GM21526 (cell line): Measurements from ENCODE around the gene MATN1.

ENCODE experiments used
- ATAC-seq: cut with Tn5 transposase; IDR thresholded peaks from one replicate; pipeline ENCODE4 v1.9.1; 2021; ENCODE audit warnings: moderate library complexity; ENCODE audit not compliant: unreplicated experiment, low FRiP score

The MATN1 gene

GRCh38 chr1:30745834-30746208 is 22.4 kb upstream of the MATN1 start:
- no peak for ATAC-seq

- ATAC-seq, result no peak
These were observed 21.9 kb upstream of the MATN1 start for GRCh38 chr1:30745156-30745833.

GRCh38 chr1:30744060-30744756 is 20.8 kb upstream of the MATN1 start:
- ATAC-seq, result no peak

- ATAC-seq, result no peak
These were observed 20.2 kb upstream of the MATN1 start for GRCh38 chr1:30743584-30744059.

GRCh38 chr1:30742963-30743559 is 19.7 kb upstream of the MATN1 start:
- ATAC-seq, result no peak

GRCh38 chr1:30742300-30742962 is 19.0 kb upstream of the MATN1 start:
- no peak for ATAC-seq

- ATAC-seq, result no peak
These were observed 18.0 kb upstream of the MATN1 start for GRCh38 chr1:30741239-30741894.

- no peak for ATAC-seq
These were observed 17.2 kb upstream of the MATN1 start for GRCh38 chr1:30740251-30741238.

GRCh38 chr1:30739601-30740000 is 16.2 kb upstream of the MATN1 start:
- no peak for ATAC-seq

GRCh38 chr1:30738715-30739559 is 15.6 kb upstream of the MATN1 start:
- ATAC-seq, result no peak

- ATAC-seq, result no peak
These were observed 14.8 kb upstream of the MATN1 start for GRCh38 chr1:30738040-30738714.

- ATAC-seq, result no peak
These were observed 14.1 kb upstream of the MATN1 start for GRCh38 chr1:30737357-30738039.

- no peak for ATAC-seq
These were observed 12.5 kb upstream of the MATN1 start for GRCh38 chr1:30735668-30736498.

GRCh38 chr1:30735124-30735523 is 11.7 kb upstream of the MATN1 start:
- ATAC-seq, result no peak

- ATAC-seq, result no peak
These were observed 11.2 kb upstream of the MATN1 start for GRCh38 chr1:30734580-30734979.

- no peak for ATAC-seq
These were observed 10.7 kb upstream of the MATN1 start for GRCh38 chr1:30734106-30734505.

GRCh38 chr1:30733493-30733892 is 10.1 kb upstream of the MATN1 start:
- ATAC-seq, result no peak
